Measurements from ENCODE around the gene ANKRD18B.
"Not testable (repeated sequence)": the region's sequence is repeated elsewhere in the genome, so short reads cannot be mapped to it uniquely, and the experiment has no call there.

ANKRD18B gene

GRCh38 chr9:33567776-33568175 lies 43.7 kb downstream of the ANKRD18B start:
- H3K27ac Mint-ChIP-seq; H3K9me3 Mint-ChIP-seq; H3K4me3 Mint-ChIP-seq; H3K4me1 Mint-ChIP-seq (ENCODE audit: low read depth); DNase-seq; H3K36me3 Mint-ChIP-seq (ENCODE audit: low read depth): not testable (repeated sequence)
- peaks cover 18% of the 10 kb centered on the region for H3K27me3 Mint-ChIP-seq

GRCh38 chr9:33577786-33578185 lies 53.7 kb downstream of the ANKRD18B start:
- not testable (repeated sequence) for H3K4me1 Mint-ChIP-seq (ENCODE audit: low read depth); H3K27ac Mint-ChIP-seq; H3K36me3 Mint-ChIP-seq (ENCODE audit: low read depth); DNase-seq; H3K4me3 Mint-ChIP-seq; H3K9me3 Mint-ChIP-seq; H3K27me3 Mint-ChIP-seq

GRCh38 chr9:33579996-33580395 lies 55.9 kb downstream of the ANKRD18B start:
- H3K9me3 Mint-ChIP-seq; H3K4me1 Mint-ChIP-seq (ENCODE audit: low read depth); H3K27ac Mint-ChIP-seq; DNase-seq; H3K36me3 Mint-ChIP-seq (ENCODE audit: low read depth); H3K4me3 Mint-ChIP-seq; H3K27me3 Mint-ChIP-seq: not testable (repeated sequence)

- H3K27ac Mint-ChIP-seq; H3K27me3 Mint-ChIP-seq; DNase-seq; H3K36me3 Mint-ChIP-seq (ENCODE audit: low read depth); H3K4me1 Mint-ChIP-seq (ENCODE audit: low read depth); H3K9me3 Mint-ChIP-seq; H3K4me3 Mint-ChIP-seq: not testable (repeated sequence)
Measured at GRCh38 chr9:33582686-33583085, 58.6 kb downstream of the ANKRD18B start.

DNA sequence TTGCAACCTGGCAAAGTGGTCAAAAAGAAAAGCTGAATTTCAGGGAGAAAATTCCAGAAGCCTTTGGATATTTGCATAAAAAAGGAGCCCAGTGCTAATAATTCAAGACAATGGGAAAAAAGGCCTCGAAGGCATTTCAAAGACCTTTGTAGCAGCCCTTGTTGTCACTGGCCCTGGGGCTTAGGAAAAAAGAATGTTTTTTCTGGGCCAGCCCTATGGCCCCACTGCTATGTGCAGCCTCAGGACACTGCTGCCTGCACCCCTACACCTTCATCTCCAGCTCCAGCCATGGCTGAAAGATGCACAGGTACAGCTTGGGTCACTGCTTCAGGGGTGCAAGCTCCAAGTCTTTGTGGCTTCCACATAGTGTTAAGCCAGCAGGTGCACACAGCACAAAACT lies 62.1 kb downstream of the ANKRD18B start:
- not testable (repeated sequence) for DNase-seq

GRCh38 chr9:33587799-33588198 lies 63.7 kb downstream of the ANKRD18B start:
- not testable (repeated sequence) for H3K27ac Mint-ChIP-seq; H3K27me3 Mint-ChIP-seq; H3K4me1 Mint-ChIP-seq (ENCODE audit: low read depth); H3K9me3 Mint-ChIP-seq; H3K4me3 Mint-ChIP-seq; H3K36me3 Mint-ChIP-seq (ENCODE audit: low read depth); DNase-seq

More for the DNA sequence above, 62.1 kb downstream of the ANKRD18B start:
- not testable (repeated sequence) for H3K4me1 Mint-ChIP-seq (ENCODE audit: low read depth); H3K9me3 Mint-ChIP-seq; H3K36me3 Mint-ChIP-seq (ENCODE audit: low read depth); H3K27ac Mint-ChIP-seq; H3K27me3 Mint-ChIP-seq; H3K4me3 Mint-ChIP-seq

DNA sequence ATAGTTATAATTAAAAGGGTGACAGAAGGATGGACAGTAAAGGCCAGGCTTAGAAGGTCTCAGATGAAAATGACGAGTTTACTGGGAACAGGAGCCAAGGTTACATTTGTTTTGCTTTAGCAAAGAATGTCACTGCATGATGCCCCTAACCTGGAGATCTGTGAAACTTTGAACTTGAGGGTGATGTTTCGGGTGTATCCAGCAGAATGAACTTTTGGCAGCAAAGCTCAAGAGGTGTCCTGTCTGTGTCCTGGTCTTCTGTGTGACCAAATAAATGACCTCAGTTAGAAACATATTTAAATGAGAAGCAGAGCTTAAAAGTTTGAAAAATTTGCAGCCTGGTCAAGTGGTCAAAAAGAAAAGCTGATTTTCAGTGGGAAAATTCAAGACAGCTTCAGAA lies 64.8 kb downstream of the ANKRD18B start:
- H3K9me3 Mint-ChIP-seq; DNase-seq; H3K4me3 Mint-ChIP-seq; H3K27ac Mint-ChIP-seq; H3K4me1 Mint-ChIP-seq (ENCODE audit: low read depth); H3K27me3 Mint-ChIP-seq; H3K36me3 Mint-ChIP-seq (ENCODE audit: low read depth): not testable (repeated sequence)

- H3K27ac Mint-ChIP-seq; H3K4me1 Mint-ChIP-seq (ENCODE audit: low read depth); DNase-seq; H3K9me3 Mint-ChIP-seq; H3K36me3 Mint-ChIP-seq (ENCODE audit: low read depth); H3K27me3 Mint-ChIP-seq; H3K4me3 Mint-ChIP-seq: not testable (repeated sequence)
Measured at GRCh38 chr9:33590857-33591256, 66.8 kb downstream of the ANKRD18B start.

GRCh38 chr9:33596974-33597373 lies 72.9 kb downstream of the ANKRD18B start:
- not testable (repeated sequence) for H3K4me1 Mint-ChIP-seq (ENCODE audit: low read depth); H3K27ac Mint-ChIP-seq; H3K9me3 Mint-ChIP-seq; H3K27me3 Mint-ChIP-seq; H3K4me3 Mint-ChIP-seq; H3K36me3 Mint-ChIP-seq (ENCODE audit: low read depth); DNase-seq

DNA sequence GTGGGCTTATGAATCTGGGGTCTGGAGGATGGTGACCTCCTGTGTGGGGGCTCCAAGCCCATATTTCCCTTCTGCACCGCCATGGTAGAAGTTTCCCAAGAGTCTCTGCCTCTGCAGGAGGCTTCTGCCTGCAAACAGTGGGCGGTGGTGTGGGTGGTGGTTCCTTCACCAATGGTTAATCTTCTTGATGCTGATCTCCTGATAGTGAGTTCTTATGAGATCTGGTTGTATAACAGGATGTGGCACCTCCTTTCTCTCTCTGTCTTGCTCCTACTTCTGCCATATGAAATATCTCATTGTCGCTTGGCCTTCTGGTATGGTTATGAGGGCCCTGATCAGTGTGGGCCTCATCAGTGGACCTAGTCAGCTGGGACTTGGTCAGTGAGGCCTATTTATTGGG lies 73.3 kb downstream of the ANKRD18B start:
- H3K36me3 Mint-ChIP-seq (ENCODE audit: low read depth); H3K27ac Mint-ChIP-seq; H3K9me3 Mint-ChIP-seq; DNase-seq; H3K4me1 Mint-ChIP-seq (ENCODE audit: low read depth); H3K4me3 Mint-ChIP-seq; H3K27me3 Mint-ChIP-seq: not testable (repeated sequence)

- not testable (repeated sequence) for H3K27ac Mint-ChIP-seq; H3K36me3 Mint-ChIP-seq (ENCODE audit: low read depth); H3K9me3 Mint-ChIP-seq; H3K27me3 Mint-ChIP-seq; H3K4me3 Mint-ChIP-seq; H3K4me1 Mint-ChIP-seq (ENCODE audit: low read depth); DNase-seq
Measured at GRCh38 chr9:33598796-33599379, 74.8 kb downstream of the ANKRD18B start.

DNA sequence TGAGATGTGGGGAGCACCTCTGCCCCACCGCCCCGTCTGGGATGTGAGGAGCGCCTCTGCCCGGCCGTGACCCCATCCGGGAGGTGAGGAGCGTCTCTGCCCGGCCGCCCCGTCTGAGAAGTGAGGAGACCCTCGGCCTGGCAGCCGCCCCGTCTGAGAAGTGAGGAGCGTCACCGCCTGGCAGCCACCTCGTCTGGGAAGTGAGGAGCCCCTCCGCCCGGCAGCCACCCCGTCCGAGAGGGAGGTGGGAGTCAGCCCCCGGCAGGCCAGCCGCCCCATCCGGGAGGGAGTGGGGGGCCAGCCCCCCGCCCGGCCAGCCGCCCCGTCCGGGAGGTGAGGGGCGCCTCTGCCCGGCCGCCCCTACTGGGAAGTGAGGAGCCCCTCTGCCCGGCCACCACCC lies 76.9 kb downstream of the ANKRD18B start:
- not testable (repeated sequence) for DNase-seq; H3K27ac Mint-ChIP-seq; H3K4me1 Mint-ChIP-seq (ENCODE audit: low read depth); H3K27me3 Mint-ChIP-seq; H3K9me3 Mint-ChIP-seq; H3K4me3 Mint-ChIP-seq; H3K36me3 Mint-ChIP-seq (ENCODE audit: low read depth)

GRCh38 chr9:33604249-33604648 lies 80.2 kb downstream of the ANKRD18B start:
- not testable (repeated sequence) for H3K36me3 Mint-ChIP-seq (ENCODE audit: low read depth); H3K27ac Mint-ChIP-seq; H3K4me1 Mint-ChIP-seq (ENCODE audit: low read depth); H3K27me3 Mint-ChIP-seq; H3K9me3 Mint-ChIP-seq; DNase-seq; H3K4me3 Mint-ChIP-seq

DNA sequence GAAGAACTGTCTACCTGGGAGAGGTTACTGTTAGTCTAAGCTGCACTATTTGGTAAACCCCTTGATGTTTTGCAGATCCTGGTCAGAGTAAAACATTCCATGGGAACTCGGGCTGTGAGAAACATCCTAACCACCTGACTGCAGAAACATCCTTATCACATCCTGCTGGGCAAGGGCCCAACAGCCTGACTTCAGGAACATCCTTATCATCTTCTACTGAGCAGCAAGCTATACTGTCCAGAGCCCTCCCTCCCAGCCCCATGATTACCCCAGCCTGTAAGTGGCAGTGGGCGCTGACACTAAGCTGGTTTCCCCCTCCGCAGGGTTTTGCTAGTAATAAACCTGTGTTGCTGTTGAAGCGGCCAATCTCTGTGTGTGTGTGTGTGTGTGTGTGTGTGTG lies 80.9 kb downstream of the ANKRD18B start:
- not testable (repeated sequence) for H3K4me3 Mint-ChIP-seq; DNase-seq; H3K36me3 Mint-ChIP-seq (ENCODE audit: low read depth); H3K9me3 Mint-ChIP-seq; H3K4me1 Mint-ChIP-seq (ENCODE audit: low read depth); H3K27me3 Mint-ChIP-seq; H3K27ac Mint-ChIP-seq

DNA sequence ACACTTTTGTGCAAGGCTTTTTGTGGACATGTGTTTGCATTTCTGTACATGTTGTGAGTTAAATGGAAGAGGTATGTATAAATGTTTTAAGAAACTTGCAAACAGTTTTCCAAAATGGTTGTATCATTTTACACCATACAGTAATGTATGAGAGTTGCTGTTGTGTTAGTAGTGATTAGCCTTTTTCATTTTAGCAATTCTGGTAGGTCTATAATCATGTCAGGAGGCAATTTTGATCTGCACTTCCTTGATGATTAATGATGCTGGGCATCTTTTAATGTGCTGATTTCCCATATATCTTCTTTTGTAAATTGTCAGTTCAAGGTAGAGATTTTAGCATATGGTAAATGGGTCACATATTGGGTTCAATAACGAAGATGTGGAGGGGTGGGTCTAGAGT lies 87.3 kb downstream of the ANKRD18B start:
- no peaks in the 10 kb centered on the region for H3K9me3 Mint-ChIP-seq
- no peaks in the 10 kb centered on the region for H3K4me1 Mint-ChIP-seq (ENCODE audit: low read depth)
- no peak for DNase-seq
- H3K27me3 Mint-ChIP-seq, result peaks cover 28% of the 10 kb centered on the region
- no peak overlapping the region for H3K27ac Mint-ChIP-seq
- no peak overlapping the region for H3K4me3 Mint-ChIP-seq
- H3K36me3 Mint-ChIP-seq (ENCODE audit: low read depth), result no peaks in the 10 kb centered on the region

GRCh38 chr9:33612410-33612809 lies 88.4 kb downstream of the ANKRD18B start:
- not testable (repeated sequence) for H3K9me3 Mint-ChIP-seq; H3K4me3 Mint-ChIP-seq; H3K27ac Mint-ChIP-seq; DNase-seq; H3K36me3 Mint-ChIP-seq (ENCODE audit: low read depth); H3K4me1 Mint-ChIP-seq (ENCODE audit: low read depth)
- H3K27me3 Mint-ChIP-seq, result peaks cover 28% of the 10 kb centered on the region
